Measurements from ENCODE around the gene ITGB3. TPM values are rescaled to one million over a fixed set of nuclear protein-coding genes. Genes with fewer than 3 reads are reported as not detected.

The ITGB3 gene
- total RNA-seq, 2 donors from 2014 or later = 1.9 to 15.4 TPM

DNA sequence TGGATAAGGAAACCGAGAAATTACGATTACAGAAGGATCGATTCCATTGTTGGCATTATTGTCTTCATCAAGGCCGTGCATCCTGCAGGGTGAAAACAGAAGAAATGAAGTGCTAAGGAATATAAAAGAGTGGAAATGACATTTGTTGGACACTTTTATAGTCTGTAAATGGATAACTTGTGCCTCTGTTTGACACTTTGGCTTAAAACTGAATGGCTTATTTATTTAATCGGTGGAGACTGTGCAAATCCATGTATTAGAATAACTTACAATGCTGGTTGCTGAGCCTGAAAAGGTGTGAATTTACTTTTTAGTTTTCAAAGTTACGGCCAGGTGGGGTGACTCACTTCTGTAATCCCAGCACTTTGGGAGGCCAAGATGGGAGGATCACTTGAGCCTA is 31.4 kb downstream of the ITGB3 start:
- no peak overlapping the region for H3K27ac ChIP-seq
- H3K36me3 ChIP-seq = no peaks in the 10 kb centered on the region
- no peak overlapping the region for H3K9ac ChIP-seq (ENCODE audit: low read depth in 2 of 2, low read length in 2 of 2)
- no peaks in the 10 kb centered on the region for H3K4me1 ChIP-seq
- H3K27me3 ChIP-seq = no peaks in the 10 kb centered on the region
- H3K4me3 ChIP-seq = no peak overlapping the region
- intact Hi-C loops (cut with DNase I) = no loop called here
- no peak for DNase-seq
- TF ChIP-seq, protein P1, sequence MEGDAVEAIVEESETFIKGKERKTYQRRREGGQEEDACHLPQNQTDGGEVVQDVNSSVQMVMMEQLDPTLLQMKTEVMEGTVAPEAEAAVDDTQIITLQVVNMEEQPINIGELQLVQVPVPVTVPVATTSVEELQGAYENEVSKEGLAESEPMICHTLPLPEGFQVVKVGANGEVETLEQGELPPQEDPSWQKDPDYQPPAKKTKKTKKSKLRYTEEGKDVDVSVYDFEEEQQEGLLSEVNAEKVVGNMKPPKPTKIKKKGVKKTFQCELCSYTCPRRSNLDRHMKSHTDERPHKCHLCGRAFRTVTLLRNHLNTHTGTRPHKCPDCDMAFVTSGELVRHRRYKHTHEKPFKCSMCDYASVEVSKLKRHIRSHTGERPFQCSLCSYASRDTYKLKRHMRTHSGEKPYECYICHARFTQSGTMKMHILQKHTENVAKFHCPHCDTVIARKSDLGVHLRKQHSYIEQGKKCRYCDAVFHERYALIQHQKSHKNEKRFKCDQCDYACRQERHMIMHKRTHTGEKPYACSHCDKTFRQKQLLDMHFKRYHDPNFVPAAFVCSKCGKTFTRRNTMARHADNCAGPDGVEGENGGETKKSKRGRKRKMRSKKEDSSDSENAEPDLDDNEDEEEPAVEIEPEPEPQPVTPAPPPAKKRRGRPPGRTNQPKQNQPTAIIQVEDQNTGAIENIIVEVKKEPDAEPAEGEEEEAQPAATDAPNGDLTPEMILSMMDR (IDR thresholded peaks at IDR 0.05) = no peak
- H3K9me3 ChIP-seq = no peaks in the 10 kb centered on the region

DNA sequence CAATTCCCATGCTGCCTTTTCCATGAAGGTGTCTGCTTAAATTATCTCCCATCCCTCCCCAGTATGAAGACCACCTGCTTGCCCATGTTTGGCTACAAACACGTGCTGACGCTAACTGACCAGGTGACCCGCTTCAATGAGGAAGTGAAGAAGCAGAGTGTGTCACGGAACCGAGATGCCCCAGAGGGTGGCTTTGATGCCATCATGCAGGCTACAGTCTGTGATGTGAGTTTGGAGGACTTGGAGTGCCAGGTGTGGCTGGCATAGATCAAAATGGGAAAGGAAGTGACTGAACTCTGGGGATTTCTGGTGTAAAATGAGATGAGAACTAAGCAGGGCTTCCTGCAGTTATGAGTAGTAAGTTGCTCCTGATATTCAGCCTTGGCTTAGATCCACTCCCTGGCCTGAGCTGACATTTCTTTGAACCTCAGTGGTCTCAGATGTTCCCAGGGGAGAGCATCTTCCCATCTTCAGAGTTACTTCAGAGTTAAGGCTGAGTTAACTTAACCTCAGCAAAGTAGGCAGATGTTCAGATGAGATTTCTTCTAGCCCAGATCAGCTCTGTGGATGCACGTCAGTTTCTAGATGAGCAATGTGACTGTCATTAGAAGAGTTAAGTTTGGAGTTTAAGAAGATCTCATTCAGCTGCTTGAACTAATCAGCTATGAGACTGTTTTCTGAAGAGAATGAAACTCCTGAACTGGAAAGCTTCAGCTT is 32.7 kb downstream of the ITGB3 start:
- DNase-seq = no peak
- intact Hi-C loops (cut with DNase I) = no loop called here
- H3K4me3 ChIP-seq = no peak overlapping the region
- no peak overlapping the region for H3K9ac ChIP-seq (ENCODE audit: low read depth in 2 of 2, low read length in 2 of 2)
- no peaks in the 10 kb centered on the region for H3K9me3 ChIP-seq
- H3K27me3 ChIP-seq = no peaks in the 10 kb centered on the region
- H3K36me3 ChIP-seq = no peaks in the 10 kb centered on the region
- TF ChIP-seq, protein P1 (IDR thresholded peaks at IDR 0.05) = no peak
- H3K4me1 ChIP-seq = no peaks in the 10 kb centered on the region
- no peak overlapping the region for H3K27ac ChIP-seq

DNA sequence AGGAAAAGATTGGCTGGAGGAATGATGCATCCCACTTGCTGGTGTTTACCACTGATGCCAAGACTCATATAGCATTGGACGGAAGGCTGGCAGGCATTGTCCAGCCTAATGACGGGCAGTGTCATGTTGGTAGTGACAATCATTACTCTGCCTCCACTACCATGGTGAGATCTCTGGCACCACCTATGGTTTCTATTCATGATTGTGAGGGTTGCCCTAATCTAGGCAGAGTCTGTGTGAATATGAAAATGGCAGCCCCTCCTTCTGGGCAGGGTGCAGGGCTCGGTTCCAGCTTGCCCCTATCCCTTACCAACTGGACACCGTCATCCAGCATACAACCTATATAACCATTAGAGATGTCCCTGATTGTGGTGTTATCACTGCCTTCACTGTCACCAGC is 33.4 kb downstream of the ITGB3 start:
- H3K36me3 ChIP-seq = no peaks in the 10 kb centered on the region
- no peaks in the 10 kb centered on the region for H3K4me1 ChIP-seq
- H3K27ac ChIP-seq = no peak overlapping the region
- no peak overlapping the region for H3K4me3 ChIP-seq
- no peak for DNase-seq
- no peaks in the 10 kb centered on the region for H3K27me3 ChIP-seq
- TF ChIP-seq, protein P1 (IDR thresholded peaks at IDR 0.05) = no peak
- intact Hi-C loops (cut with DNase I) = no loop called here
- no peak overlapping the region for H3K9ac ChIP-seq (ENCODE audit: low read depth in 2 of 2, low read length in 2 of 2)
- no peaks in the 10 kb centered on the region for H3K9me3 ChIP-seq

DNA sequence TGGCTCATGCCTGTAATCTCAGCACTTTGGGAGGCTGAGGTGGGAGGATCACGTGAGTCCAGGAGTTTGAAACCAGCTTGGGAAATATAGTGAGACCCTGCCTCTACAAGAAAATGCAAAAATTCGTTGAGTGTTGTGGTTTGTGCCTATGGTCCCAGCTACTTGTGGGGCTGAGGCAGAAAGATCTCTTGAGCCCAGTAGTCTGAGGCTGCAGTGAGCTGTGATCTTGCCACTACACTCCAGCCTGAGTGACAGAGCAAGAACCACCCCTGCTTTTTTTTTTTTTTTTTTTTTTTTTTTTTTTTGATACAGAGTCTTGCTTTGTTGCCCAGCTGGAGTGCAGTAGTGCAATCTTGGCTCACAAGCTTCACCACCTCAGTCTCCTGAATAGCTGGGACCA is 34.0 kb downstream of the ITGB3 start:
- TF ChIP-seq, protein P1 (IDR thresholded peaks at IDR 0.05) = no peak
- intact Hi-C loops (cut with DNase I) = no loop called here
- no peak overlapping the region for H3K4me3 ChIP-seq
- no peak for DNase-seq
- H3K36me3 ChIP-seq = no peaks in the 10 kb centered on the region
- no peaks in the 10 kb centered on the region for H3K27me3 ChIP-seq
- no peak overlapping the region for H3K9ac ChIP-seq (ENCODE audit: low read depth in 2 of 2, low read length in 2 of 2)
- no peaks in the 10 kb centered on the region for H3K9me3 ChIP-seq
- no peaks in the 10 kb centered on the region for H3K4me1 ChIP-seq
- H3K27ac ChIP-seq = no peak overlapping the region

DNA sequence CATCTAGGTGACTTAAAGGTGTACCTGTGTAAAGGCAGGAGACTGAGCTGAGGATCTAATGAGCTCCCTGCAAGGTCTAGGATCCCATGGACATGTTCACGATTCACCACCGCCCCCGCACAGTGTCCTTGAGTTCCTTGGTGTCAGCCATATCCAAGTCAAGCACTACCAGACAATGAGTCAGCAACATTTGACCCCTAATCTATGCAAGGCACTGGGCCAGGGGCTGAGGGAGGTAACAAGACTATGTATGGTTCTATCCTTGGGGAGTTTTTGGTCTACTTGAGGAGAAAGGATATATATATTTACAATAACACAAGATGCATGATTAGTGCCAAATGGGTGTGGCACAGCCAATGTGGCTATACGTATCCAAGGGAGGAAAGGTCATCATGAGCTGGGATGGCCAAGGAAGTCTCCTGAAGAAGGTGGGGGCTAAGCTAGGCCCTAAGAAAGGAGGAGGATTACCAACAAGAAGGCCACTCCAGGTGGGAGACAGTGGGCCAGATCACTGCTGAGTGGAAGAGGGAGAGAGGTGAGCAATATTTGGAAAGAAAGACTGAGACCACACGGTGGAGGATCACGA is 35.0 kb downstream of the ITGB3 start:
- Histone ChIP-seq H3K9me3 (no peaks in the 10 kb centered on the region), H3K4me1 (no peaks in the 10 kb centered on the region), H3K4me3 (no peak overlapping the region), H3K27me3 (no peaks in the 10 kb centered on the region), H3K27ac (no peak overlapping the region), H3K36me3 (no peaks in the 10 kb centered on the region), H3K9ac (ENCODE audit: low read depth in 2 of 2, low read length in 2 of 2) (no peak overlapping the region)
- DNase-seq = no peak
- intact Hi-C loops (cut with DNase I) = no loop called here
- TF ChIP-seq, protein P1 (IDR thresholded peaks at IDR 0.05) = no peak

Data from colonic mucosa (tissue), 4 donors.